CD4-positive, alpha-beta T cell treated with Interleukin-4 for 4 hours (primary cell): ENCODE results near the gene GIPC3.
"Not testable (repeated sequence)": the region's sequence is repeated elsewhere in the genome, so short reads cannot be mapped to it uniquely, and the experiment has no call there.

ENCODE experiments used
- DNase-seq: peaks from one replicate; pipeline ENCODE4 v3.0.0-alpha.2; 2020

GIPC3 gene

GRCh38 chr19:3576696-3577443, 8.4 kb upstream of the GIPC3 start:
- DNase-seq, result no peak

DNA sequence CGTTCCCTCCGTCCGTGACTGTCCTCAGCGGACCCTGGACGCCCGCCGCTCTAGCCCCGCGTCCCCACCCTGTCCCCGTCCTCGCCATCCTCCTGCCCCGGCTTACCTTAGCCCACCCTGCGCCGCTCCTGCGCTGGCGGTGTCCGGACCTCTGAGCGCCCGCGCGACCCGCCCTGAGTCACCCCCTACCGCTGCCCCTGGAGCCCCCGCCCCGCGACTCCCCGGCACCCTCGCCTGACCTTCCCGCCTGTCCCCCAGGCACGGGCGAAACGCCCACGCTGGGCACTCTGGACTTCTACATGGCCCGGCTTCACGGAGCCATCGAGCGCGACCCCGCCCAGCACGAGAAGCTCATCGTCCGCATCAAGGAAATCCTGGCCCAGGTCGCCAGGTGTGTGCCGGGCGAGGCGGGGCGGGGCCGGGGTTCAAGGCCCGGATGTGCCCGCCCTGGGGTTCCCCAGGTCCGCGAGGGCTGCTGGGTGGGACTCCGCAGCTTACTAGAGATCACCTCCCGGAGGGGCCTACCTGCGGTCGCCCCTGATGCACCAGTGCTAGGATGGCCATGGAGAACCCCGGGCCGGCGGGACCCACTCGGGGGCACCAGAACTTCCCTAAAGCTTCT, 7.4 kb upstream of the GIPC3 start:
- no peak for DNase-seq

GRCh38 chr19:3578390-3578789, 6.9 kb upstream of the GIPC3 start:
- DNase-seq, result no peak

DNA sequence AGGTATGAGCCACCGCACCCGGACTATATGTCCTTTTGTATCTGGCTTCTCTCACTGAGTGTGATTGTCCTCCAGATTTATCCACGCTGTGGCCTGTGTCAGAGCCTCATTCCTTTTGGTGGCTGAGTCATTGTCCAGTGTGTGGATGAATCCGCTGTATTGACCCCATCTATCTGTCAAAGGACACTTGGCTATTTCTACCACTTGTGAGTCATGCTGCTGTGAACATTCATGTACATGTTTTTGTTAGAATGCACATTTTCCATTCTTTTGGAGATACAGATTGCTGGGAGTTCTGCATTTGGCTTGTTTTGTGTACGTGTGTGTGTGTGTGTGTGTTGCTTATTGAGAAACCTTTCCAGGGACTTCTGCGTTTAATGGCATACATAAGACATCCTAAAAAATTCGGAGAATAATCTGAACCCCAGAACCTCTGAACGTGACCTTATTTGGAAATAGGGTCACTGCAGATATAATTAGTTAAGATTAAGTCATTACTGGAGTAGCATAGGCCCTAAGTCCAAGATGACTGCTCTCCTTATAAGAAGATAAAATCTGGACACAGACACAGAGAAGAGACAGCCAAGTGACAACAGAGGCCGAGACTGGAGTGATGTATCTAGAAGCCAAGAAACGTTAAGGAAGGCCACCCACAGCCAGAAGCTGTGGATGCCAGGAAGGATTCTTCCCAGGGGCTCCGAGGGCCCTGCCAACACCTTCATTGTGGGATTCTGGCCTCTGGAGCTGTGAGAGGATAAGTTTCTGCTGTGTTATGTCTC, 4.9 kb upstream of the GIPC3 start:
- DNase-seq, result no peak

GRCh38 chr19:3581792-3582191, 3.5 kb upstream of the GIPC3 start:
- DNase-seq, result not testable (repeated sequence)

- DNase-seq, result not testable (repeated sequence)
These were observed 1.1 kb upstream of the GIPC3 start for GRCh38 chr19:3584036-3584802.

GRCh38 chr19:3586127-3586626, 899 bp downstream of the GIPC3 start:
- DNase-seq, result no peak

DNA sequence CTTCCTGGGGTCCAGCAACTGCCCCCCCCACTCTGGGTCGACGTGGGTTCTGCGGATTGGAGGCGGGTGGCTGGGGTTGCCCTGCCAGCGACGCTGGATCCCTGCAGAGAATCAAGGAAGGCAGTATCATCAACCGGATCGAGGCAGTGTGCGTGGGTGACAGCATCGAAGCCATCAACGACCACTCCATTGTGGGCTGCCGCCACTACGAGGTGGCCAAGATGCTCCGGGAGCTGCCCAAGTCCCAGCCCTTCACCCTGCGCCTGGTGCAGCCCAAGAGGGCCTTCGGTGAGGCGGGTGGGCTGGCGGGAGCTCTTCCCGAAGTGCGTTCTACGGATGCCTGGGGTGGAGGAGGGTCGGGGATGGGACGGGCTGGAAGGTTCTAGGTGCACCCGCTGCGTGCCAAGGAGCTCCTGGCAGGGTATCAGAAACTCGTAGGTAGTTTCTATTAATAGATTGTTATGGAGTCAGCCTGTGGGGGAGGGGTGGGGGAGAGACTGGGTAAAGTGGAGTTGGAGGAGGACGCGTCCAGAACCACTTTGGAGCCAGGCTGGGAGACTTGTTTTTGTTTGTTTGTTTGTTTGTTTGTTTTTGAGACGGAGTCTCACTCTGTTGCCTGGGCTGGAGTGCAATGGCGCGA, 1.5 kb downstream of the GIPC3 start:
- no peak for DNase-seq

DNA sequence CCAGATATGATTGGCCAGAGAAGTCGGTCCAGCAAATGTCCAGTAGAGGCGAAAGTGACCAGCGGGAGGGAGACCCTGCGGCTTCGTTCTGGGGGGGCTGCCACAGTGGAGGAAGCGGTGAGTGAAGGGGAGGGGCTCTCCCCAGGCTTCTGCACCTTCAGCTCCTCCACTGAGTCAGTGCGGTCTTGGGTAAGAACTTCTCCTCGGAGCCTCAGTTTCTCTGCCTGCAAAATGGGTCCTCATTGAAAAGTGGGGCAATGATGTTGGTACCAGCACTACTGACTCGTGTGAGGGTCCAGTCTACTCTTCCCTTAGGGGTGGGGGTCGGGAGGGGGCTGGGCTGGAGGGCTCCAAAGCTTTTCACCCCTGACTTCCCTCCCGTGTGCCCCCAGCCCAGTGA, 4.2 kb downstream of the GIPC3 start:
- no peak for DNase-seq

GRCh38 chr19:3589949-3590348, 4.7 kb downstream of the GIPC3 start:
- no peak for DNase-seq

DNA sequence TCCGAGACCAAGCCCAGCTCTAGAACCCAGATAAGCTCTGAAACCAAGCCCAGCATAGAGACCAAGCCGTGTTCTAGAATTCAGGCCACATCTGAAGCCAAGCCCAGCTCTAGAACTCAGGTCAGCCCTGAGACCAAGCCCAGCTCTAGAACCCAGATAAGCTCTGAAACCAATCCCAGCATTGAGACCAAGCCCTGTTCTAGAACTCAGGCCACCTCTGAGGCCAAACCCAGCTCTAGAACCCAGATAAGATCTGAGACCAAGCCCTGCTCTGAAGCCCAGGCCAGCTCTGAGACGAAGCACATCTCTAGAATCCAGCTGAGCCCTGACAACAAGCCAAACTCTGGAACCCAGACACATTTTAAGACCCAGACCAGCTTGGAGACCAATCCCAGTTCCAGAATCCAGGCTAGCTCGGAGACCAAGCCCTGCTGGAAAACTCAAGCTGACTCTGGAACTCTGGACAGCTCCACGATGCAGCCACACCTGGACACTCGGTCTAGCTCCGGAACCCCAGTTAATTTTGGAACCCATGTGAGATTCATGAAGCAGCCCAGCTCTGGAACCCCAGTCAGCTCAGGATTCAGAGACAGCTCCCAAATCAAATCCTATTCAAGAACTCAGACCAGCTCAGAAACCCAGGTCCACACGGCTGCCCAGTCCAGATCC, 5.8 kb downstream of the GIPC3 start:
- DNase-seq, result no peak

DNA sequence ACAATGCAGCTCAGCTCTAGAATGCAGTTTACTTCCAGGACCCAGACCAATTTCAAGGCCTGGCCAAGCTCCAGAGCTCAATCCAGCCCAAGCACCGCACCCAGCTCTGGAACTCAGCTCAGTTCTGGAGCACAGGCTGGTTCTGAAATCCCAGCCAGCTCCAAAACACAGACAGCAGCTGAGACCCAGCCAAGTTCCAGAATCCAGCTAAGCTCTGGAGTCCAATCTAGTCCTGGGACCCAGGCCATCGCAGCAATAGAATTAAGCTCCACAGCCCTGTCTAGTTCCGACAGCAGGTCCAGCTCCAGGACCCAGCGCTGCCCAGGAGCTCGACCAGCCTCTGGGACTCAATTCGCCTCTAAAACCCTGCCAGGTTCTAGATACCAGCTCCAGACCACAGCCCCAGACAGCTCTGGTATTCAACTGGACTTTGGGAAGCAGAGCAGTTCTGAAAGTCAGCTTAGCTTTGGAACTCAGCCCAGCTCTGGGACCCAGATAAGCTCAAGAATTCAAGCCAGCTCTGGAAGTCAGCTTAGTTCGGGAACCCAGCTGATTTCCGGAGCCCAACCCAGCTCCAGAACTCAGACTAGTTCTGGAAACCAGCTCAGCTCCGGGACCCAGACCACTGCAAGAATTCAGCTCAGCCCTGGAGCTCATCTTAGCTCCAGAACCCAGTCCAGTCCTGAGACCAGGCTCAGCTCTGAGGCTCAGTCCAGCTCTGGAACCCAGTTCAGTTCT, 6.8 kb downstream of the GIPC3 start:
- no peak for DNase-seq

DNA sequence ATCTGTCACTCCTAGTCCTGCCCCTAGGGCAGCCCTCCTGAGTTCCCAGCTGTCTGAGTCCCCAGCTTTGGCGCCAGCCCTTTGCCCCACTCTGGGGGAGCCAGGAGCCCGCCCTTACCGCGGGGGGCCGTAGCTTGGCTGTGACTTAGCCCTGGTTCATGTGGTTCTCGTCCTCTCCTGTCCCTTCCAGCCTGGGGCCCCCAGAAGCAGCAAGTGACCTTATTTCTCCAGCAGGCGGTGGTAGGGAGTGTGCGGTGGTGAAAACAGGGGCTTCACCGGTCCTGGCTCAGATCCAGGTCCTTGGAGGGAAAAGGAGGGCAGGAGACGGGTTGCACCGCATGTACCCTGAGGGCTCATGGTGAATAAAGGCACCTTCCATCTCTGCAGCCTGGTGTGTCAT, 7.9 kb downstream of the GIPC3 start:
- DNase-seq, result no peak

GRCh38 chr19:3595521-3596061, 10.3 kb downstream of the GIPC3 start:
- no peak for DNase-seq

DNA sequence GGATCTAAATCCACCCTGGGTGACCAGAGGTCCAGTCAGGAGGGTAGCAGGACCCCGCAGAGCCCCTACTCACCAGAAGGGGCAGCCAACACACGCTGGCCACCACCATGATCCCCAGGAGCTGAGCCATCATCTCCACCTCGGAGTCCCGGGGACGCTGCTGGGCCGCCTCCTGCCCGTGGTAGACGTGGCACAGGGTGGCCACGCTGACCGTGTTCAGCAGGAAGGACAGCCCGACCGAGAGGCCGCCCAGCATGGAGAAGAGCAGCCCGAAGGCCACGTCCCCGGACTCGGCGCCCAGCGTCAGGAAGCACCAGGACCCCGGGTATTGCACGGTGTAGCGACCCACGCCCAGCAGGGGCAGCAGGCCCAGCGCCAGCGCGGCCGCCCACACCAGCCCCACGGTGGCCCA, 14.5 kb downstream of the GIPC3 start:
- no peak for DNase-seq

DNA sequence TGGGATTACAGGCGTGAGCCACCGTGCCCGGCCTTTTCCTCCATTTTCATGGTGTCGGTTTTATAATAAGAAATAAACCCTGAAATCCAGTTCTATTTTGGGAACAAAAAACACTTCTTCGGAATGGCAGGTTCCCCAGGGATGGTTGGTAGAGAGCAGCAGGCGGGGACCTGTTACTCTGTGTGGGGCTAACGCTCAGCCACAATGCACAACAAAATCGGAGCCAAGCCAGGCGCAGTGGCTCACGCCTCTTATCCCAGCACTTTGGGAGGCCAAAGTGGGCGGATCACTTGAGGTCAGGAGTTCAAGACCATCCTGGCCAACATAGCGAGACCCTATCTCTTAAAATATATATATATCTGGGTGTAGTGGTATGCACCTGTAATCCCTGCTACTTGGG, 15.7 kb downstream of the GIPC3 start:
- no peak for DNase-seq

- no peak for DNase-seq
These were observed 18.0 kb downstream of the GIPC3 start for GRCh38 chr19:3603121-3603811.

GRCh38 chr19:3604227-3604986, 19.1 kb downstream of the GIPC3 start:
- DNase-seq, result no peak

GRCh38 chr19:3604987-3605343, 19.7 kb downstream of the GIPC3 start:
- peak; percentile 15 for DNase-seq

- no peak for DNase-seq
These were observed 20.1 kb downstream of the GIPC3 start for GRCh38 chr19:3605361-3605760.
